Mesothelial cell of epicardium (in vitro differentiated cells): ENCODE results near the gene KIF21B. TPM values are rescaled to one million over a fixed set of nuclear protein-coding genes. Genes with fewer than 3 reads are reported as not detected.

Source experiments
- DNase-seq, 2 experiments: peaks; one replicate each; pipeline ENCODE4 v3.0.0; 2021; ENCODE audit warnings: low spot score in 2 of 2; ENCODE audit not compliant: unreplicated experiment in 2 of 2
- H3K27ac Mint-ChIP-seq: 2 replicates; pipeline ENCODE4 v1.8.0; 2021; ENCODE audit warnings: mixed read lengths
- H3K27me3 Mint-ChIP-seq: 2 replicates; pipeline ENCODE4 v1.8.0; 2021; ENCODE audit warnings: low read depth, mixed read lengths
- H3K36me3 Mint-ChIP-seq: 2 replicates; pipeline ENCODE4 v1.8.0; 2021; ENCODE audit warnings: mixed read lengths
- H3K4me1 Mint-ChIP-seq: 2 replicates; pipeline ENCODE4 v1.8.0; 2021; ENCODE audit warnings: mixed read lengths
- H3K4me3 Mint-ChIP-seq: 2 replicates; pipeline ENCODE4 v1.8.0; 2021; ENCODE audit warnings: mild to moderate bottlenecking, moderate library complexity, mixed read lengths
- H3K9me3 Mint-ChIP-seq: 2 replicates; pipeline ENCODE4 v1.8.0; 2021; ENCODE audit warnings: mixed read lengths
- total RNA-seq: library from RNA; stranded (reverse); gene quantifications from 3 replicates; pipeline ENCODE4 v1.2.1, GENCODE V29; 2021
- TF ChIP-seq, protein P1 (sequence below): fragments of 200-600 bp; sonication (generic); IDR thresholded peaks from one replicate; pipeline ENCODE4 v1.5.0; 2021; ENCODE audit warnings: antibody characterized with exemption; ENCODE audit not compliant: unreplicated experiment

The KIF21B gene
- total RNA-seq, 1 donor from 2014 or later, result 7.0 TPM

DNA sequence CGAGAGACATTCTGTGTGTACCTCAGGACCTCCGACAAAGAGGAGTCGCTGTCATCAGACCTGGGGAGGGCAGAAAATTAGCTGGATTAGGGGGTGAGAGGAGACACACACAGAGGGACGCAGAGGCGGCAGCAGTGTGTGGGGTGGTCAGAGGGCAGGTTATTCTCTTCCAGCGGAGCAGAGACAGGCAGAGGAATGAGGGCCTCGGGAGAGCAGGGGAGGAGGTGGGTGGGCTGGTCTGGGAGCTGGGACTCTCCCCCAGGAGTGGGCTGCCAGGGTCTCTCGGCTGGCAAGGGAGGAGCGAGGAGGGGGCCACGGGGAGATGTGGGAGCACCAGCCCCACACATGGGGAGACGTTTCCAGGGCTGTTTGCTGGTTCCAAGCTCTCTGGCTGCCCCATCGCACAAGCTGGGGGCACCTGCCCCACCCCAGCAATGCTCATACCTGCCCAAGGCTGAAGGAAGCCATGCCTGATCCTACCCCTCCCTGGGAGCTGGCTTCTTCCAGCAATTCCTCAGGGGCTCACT lies 40.4 kb downstream of the KIF21B start:
- Mint-ChIP-seq H3K4me3 (no peak overlapping the region), H3K36me3 (peaks cover 10% of the 10 kb centered on the region), H3K27me3 (no peaks in the 10 kb centered on the region), H3K9me3 (no peaks in the 10 kb centered on the region), H3K27ac (no peak overlapping the region), H3K4me1 (no peaks in the 10 kb centered on the region)
- TF ChIP-seq, protein P1, sequence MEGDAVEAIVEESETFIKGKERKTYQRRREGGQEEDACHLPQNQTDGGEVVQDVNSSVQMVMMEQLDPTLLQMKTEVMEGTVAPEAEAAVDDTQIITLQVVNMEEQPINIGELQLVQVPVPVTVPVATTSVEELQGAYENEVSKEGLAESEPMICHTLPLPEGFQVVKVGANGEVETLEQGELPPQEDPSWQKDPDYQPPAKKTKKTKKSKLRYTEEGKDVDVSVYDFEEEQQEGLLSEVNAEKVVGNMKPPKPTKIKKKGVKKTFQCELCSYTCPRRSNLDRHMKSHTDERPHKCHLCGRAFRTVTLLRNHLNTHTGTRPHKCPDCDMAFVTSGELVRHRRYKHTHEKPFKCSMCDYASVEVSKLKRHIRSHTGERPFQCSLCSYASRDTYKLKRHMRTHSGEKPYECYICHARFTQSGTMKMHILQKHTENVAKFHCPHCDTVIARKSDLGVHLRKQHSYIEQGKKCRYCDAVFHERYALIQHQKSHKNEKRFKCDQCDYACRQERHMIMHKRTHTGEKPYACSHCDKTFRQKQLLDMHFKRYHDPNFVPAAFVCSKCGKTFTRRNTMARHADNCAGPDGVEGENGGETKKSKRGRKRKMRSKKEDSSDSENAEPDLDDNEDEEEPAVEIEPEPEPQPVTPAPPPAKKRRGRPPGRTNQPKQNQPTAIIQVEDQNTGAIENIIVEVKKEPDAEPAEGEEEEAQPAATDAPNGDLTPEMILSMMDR, result no peak
- DNase-seq, result no peak

DNA sequence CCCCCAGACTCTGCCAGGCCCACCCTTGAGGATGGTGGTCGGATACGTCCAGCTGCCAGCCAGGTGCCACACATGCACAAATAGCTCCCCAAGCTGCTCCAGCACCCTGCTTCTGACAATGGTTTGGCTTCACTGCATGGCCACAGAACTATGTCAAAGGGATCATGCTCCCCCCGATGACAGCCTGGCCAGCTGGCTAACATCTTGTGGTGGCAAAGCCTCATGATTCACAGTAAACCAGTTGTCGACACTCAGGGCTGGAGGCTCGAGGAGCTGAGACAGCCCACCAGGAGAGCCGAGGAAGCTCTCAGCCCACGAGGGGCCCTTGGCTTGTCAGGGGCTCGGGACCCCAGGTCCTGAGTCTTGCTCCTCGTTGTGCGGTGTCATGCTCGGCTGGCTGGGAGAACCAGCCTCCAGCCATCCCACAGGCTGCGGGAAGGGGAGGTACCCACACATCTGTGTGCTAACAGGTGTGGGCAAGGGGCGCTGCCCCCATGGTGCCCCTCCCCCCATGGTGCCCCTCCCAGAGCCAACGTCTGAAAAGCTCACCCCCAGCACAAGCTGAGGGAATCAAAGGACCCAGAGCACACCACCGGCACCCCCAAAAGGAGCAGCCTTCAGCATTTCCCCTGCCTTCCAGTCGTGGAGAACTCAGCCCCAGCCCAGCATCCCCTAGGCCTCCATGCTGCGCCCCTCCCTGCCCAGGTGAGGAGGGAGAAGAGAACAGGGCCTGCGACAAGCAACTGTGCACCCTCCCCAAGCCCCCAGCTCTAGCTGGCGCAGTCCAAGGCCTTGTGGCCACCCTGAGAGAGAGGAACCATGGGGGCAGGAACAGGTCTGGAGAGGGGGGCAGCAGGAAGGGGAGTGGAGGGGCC lies 41.2 kb downstream of the KIF21B start:
- Mint-ChIP-seq H3K27me3 (no peaks in the 10 kb centered on the region), H3K4me3 (no peak overlapping the region), H3K27ac (no peak overlapping the region), H3K9me3 (no peaks in the 10 kb centered on the region), H3K4me1 (no peaks in the 10 kb centered on the region), H3K36me3 (peaks cover 8% of the 10 kb centered on the region)
- TF ChIP-seq, protein P1, result no peak
- no peak for DNase-seq

DNA sequence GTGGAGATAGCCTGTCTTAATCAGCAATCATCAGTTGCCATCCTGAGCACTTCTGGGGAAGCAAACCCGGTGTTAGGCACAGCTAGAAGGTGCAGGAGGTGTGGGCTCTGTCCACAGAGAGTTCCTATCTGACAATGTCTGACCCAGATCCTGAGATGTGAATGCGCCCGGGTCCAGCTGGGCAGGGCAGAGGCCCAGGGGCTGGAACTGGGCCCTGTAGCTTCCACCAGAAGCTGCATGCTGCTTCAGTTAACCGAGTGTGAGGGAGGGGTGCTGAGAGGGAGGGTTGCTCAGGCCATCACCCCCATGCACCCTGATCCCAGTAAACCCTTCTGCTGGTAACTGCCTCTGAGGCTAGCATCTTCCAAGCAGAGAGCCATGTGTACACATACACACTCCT lies 42.2 kb downstream of the KIF21B start:
- Mint-ChIP-seq H3K9me3 (no peaks in the 10 kb centered on the region), H3K4me3 (no peak overlapping the region), H3K27ac (no peak overlapping the region), H3K36me3 (peaks cover 8% of the 10 kb centered on the region), H3K4me1 (no peaks in the 10 kb centered on the region), H3K27me3 (no peaks in the 10 kb centered on the region)
- TF ChIP-seq, protein P1, result no peak
- no peak for DNase-seq

DNA sequence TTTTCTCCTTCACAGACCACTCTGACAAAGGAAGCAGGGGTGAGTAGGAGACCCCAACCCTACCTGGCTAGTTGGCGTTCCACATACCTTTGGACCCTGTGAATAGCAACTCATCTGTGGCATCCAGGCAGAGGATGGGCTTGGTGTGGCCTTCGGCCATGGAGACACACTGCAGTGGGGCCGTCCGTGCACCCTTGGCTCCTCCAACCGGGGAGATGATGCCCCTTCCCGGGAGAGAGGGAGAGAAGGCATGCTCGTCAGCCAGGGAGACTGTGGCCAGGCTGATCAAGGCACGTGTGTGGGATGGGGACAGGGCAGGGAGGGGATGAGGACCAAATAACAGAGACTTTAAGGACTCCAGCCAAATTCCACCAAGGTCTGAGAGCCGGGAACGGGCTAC lies 42.6 kb downstream of the KIF21B start:
- TF ChIP-seq, protein P1, result no peak
- Mint-ChIP-seq H3K4me3 (no peak overlapping the region), H3K27ac (no peak overlapping the region), H3K9me3 (no peaks in the 10 kb centered on the region), H3K36me3 (peaks cover 8% of the 10 kb centered on the region), H3K27me3 (no peaks in the 10 kb centered on the region), H3K4me1 (no peaks in the 10 kb centered on the region)
- DNase-seq, result no peak

DNA sequence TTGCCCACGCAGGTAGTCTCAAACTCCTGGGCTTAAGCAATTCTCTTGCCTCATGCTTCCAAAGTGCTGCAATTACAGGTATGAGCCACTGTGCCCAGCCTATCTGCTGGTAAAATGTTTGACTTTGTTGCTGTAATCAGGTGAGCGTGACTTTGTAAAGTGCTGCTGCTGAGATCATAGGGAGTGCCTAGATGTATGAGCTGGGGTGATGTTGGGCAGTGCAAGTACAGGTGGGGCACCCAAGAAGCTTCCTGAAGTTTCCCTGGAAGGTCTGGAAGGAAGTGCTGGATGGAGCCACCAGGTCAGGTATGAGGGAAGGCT lies 43.1 kb downstream of the KIF21B start:
- no peak for DNase-seq
- Mint-ChIP-seq H3K36me3 (peaks cover 8% of the 10 kb centered on the region), H3K4me3 (no peak overlapping the region), H3K4me1 (no peaks in the 10 kb centered on the region), H3K9me3 (no peaks in the 10 kb centered on the region), H3K27me3 (no peaks in the 10 kb centered on the region), H3K27ac (no peak overlapping the region)
- TF ChIP-seq, protein P1, result no peak
